Measurements from ENCODE around the gene SLC2A4RG.

GRCh38 chr20:63750807-63751470, 11.4 kb downstream of the SLC2A4RG start:
- no peak for TF ChIP-seq GATA3 (IDR thresholded peaks at IDR 0.05; ENCODE audit: low read depth, low read length)
- no peak for TF ChIP-seq GATA2 (IDR thresholded peaks at IDR 0.05; ENCODE audit: low read depth, low read length)
